Neural cell (in vitro differentiated cells): ENCODE data around the gene BTBD17. TPM values are rescaled to one million over a fixed set of nuclear protein-coding genes. Genes with fewer than 3 reads are reported as not detected.

Experiments used
- H2AFZ ChIP-seq: fragments of 200-600, 300-800 bp; sonication (generic), shearing (Covaris generic); 2 replicates; pipeline ENCODE4 v1.6.0; 2014; ENCODE audit warnings: low read depth, mild to moderate bottlenecking, antibody characterized with exemption, low read length, moderate library complexity
- H3F3A ChIP-seq: fragments of 200-600 bp; shearing (Covaris generic); 2 replicates; pipeline ENCODE4 v1.6.1; 2016; ENCODE audit warnings: mild to moderate bottlenecking, moderate library complexity, mixed read lengths, antibody characterized with exemption, low read length; ENCODE audit not compliant: insufficient read depth, poor library complexity, severe bottlenecking
- H3K27ac ChIP-seq: fragments of 200-600, 300-800 bp; sonication (generic), shearing (Covaris generic); 2 replicates; pipeline ENCODE4 v1.5.1; 2014; ENCODE audit warnings: mild to moderate bottlenecking, low read length, moderate library complexity
- H3K27me3 ChIP-seq: fragments of 300-800, 200-600 bp; sonication (generic), shearing (Covaris generic); 2 replicates; pipeline ENCODE4 v1.6.0; 2014; ENCODE audit warnings: mild to moderate bottlenecking, low read depth, low read length, moderate library complexity; ENCODE audit not compliant: insufficient read depth
- H3K36me3 ChIP-seq: fragments of 300-800, 200-600 bp; sonication (generic), shearing (Covaris generic); 2 replicates; pipeline ENCODE4 v1.5.1; 2014; ENCODE audit warnings: mild to moderate bottlenecking, antibody characterized with exemption, low read length, moderate library complexity; ENCODE audit not compliant: insufficient read depth
- H3K4me2 ChIP-seq: fragments of 300-800, 200-600 bp; sonication (generic), shearing (Covaris generic); 2 replicates; pipeline ENCODE4 v1.6.0; 2014; ENCODE audit warnings: mild to moderate bottlenecking, low read length
- H3K4me3 ChIP-seq: fragments of 300-800, 200-600 bp; sonication (generic), shearing (Covaris generic); 2 replicates; pipeline ENCODE4 v1.5.1; 2014; ENCODE audit warnings: mild to moderate bottlenecking, low read length, moderate library complexity
- H3K79me2 ChIP-seq: fragments of 200-600 bp; shearing (Covaris generic); replicated peaks from 2 replicates; pipeline ENCODE4 v1.6.0; 2014; ENCODE audit warnings: mild to moderate bottlenecking, low read length, moderate library complexity; ENCODE audit not compliant: insufficient read depth
- H3K9ac ChIP-seq: fragments of 300-800, 200-600 bp; sonication (generic), shearing (Covaris generic); 2 replicates; pipeline ENCODE4 v1.6.1; 2016; ENCODE audit warnings: mild to moderate bottlenecking, low read length, mixed read lengths
- H3K9me2 ChIP-seq: fragments of 200-600 bp; shearing (Covaris generic); 2 replicates; pipeline ENCODE4 v1.6.1; 2016; ENCODE audit warnings: mild to moderate bottlenecking, low read length, mixed read lengths; ENCODE audit not compliant: insufficient read depth
- H3K9me3 ChIP-seq: fragments of 200-600, 300-800 bp; sonication (generic), shearing (Covaris generic); 2 replicates; pipeline ENCODE4 v1.6.1; 2016; ENCODE audit warnings: mild to moderate bottlenecking, mixed run types, low read length, moderate library complexity, mixed read lengths
- H4K20me1 ChIP-seq: fragments of 200-600 bp; shearing (Covaris generic); 2 replicates; pipeline ENCODE4 v1.6.1; 2016; ENCODE audit warnings: mild to moderate bottlenecking, mixed run types; ENCODE audit not compliant: insufficient read depth
- EP300 ChIP-seq: fragments of 450-650 bp; conservative IDR thresholded peaks from 2 replicates; pipeline ENCODE4 v1.6.1; 2014; ENCODE audit warnings: antibody characterized with exemption, mild to moderate bottlenecking, moderate library complexity; ENCODE audit not compliant: poor library complexity, severe bottlenecking
- EZH2 ChIP-seq: fragments of 200-600, 300-800 bp; shearing (Covaris generic), sonication (generic); IDR thresholded peaks from 2 replicates; pipeline ENCODE4 v1.6.1; 2014; ENCODE audit warnings: antibody characterized with exemption, low read length, borderline replicate concordance, mild to moderate bottlenecking; ENCODE audit not compliant: insufficient read depth, poor library complexity, severe bottlenecking
- MXI1 ChIP-seq: fragments of 450-650 bp; conservative IDR thresholded peaks from 2 replicates; pipeline ENCODE4 v1.6.1; 2014; ENCODE audit warnings: antibody characterized with exemption, mild to moderate bottlenecking; ENCODE audit not compliant: poor library complexity, severe bottlenecking
- POLR2AphosphoS5 ChIP-seq: IDR thresholded peaks from 2 replicates; pipeline ENCODE4 v1.6.1; 2012
- RAD21 ChIP-seq: fragments of 450-650 bp; conservative IDR thresholded peaks from 2 replicates; pipeline ENCODE4 v1.6.1; 2014; ENCODE audit warnings: antibody characterized with exemption, mild to moderate bottlenecking, moderate library complexity
- REST ChIP-seq: IDR thresholded peaks from 2 replicates; pipeline ENCODE4 v1.6.1; 2012; ENCODE audit warnings: borderline replicate concordance
- SMC3 ChIP-seq: fragments of 450-650 bp; conservative IDR thresholded peaks from 2 replicates; pipeline ENCODE4 v1.6.1; 2014; ENCODE audit warnings: antibody characterized with exemption, mild to moderate bottlenecking, moderate library complexity; ENCODE audit not compliant: poor library complexity
- TAF1 ChIP-seq: IDR thresholded peaks from 2 replicates; pipeline ENCODE4 v1.6.1; 2012; ENCODE audit warnings: low read depth
- polyA plus RNA-seq: library from polyadenylated mRNA; depleted of rRNA; stranded (reverse); fragments of >200 nt; gene quantifications from 2 replicates; pipeline ENCODE4 v1.2.3, GENCODE V29; 2014

BTBD17 gene
- polyA plus RNA-seq, 1 donor from 2014 or later: 5.3 TPM

DNA sequence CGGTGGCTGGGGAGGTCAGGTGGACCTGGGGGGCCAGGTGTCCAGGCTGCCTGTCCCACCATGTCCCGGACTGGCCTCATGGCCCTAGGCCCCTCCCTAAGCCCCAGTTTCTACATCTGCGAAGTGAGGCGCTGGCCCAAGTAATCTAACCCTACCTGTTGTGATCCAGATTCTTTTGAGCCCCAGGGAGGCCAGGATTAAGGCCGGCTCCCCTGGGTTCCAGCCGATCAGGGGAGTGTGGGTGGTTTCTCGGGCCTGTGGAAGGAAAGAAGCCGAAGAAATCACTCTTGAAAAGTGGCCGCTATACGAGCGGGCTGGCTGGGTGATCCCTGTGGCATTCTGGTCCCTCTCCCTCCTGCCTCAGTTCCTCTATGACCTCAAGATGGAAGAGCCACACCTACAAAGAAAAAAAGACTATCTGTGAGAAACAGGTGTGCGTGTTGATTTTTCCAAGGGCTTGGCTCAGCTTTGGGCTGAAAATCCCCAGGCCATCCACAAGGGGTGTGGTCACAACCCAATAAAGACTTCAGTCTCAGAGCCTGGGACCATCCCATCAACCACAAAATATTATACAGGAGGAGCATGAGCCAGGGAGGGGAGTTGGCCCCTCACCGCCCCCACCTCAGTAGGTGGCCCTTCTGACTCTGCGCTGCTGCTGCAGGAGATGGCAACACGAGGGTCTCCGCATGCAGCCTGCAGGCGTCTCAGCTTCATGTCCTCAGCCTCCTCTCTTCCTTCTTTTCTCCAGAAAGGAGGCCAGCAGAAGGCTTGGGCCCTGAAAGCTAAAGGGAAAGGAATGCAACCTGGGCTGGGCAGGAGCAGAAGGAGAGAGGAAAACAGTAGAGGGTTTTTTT is 25.9 kb upstream of the BTBD17 start:
- Histone ChIP-seq H3K9me3 (no peaks in the 10 kb centered on the region), H3K9ac (no peak overlapping the region), H3K27ac (no peak overlapping the region), H3K79me2 (no peaks in the 10 kb centered on the region), H3K4me3 (no peak overlapping the region), H3K9me2 (no peaks in the 10 kb centered on the region), H4K20me1 (no peaks in the 10 kb centered on the region), H2AFZ (no peak overlapping the region), H3F3A (no peaks in the 10 kb centered on the region), H3K4me2 (no peak overlapping the region), H3K27me3 (no peaks in the 10 kb centered on the region), H3K36me3 (no peaks in the 10 kb centered on the region)
- no peak for TF ChIP-seq MXI1
- no peak for TF ChIP-seq REST
- no peak for TF ChIP-seq POLR2AphosphoS5

DNA sequence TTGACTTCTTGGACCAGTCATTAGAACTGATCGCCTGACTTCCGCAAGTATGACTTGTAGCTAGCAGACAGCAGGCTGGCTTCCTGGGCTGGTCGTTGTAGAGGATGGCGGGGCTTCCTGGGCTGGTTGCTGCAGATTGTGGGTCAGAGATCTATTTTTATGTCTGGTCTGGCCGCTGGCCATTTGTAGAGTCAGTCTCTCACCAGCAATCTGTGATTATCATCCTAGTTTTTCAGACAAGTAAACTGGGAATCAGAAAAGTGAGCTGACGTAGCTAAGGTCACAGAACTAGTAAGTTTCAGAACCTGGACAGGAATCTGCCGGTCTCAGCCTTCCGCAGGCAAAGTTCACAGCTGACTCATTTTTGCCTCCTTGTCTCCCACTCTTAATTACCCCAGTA is 24.7 kb upstream of the BTBD17 start:
- Histone ChIP-seq H3K9me3 (no peaks in the 10 kb centered on the region), H3K4me3 (no peak overlapping the region), H3K27me3 (no peaks in the 10 kb centered on the region), H3K4me2 (no peak overlapping the region), H3K9ac (no peak overlapping the region), H3K79me2 (no peaks in the 10 kb centered on the region), H4K20me1 (no peaks in the 10 kb centered on the region), H3K27ac (no peak overlapping the region), H3K36me3 (no peaks in the 10 kb centered on the region), H3F3A (no peaks in the 10 kb centered on the region), H3K9me2 (no peaks in the 10 kb centered on the region), H2AFZ (no peak overlapping the region)
- TF ChIP-seq EZH2 (no peak), SMC3 (no peak), EP300 (no peak), MXI1 (no peak), POLR2AphosphoS5 (no peak), RAD21 (no peak)

GRCh38 chr17:74385201-74385600 is 23.5 kb upstream of the BTBD17 start:
- TF ChIP-seq EZH2 (no peak), TAF1 (no peak), POLR2AphosphoS5 (no peak), MXI1 (no peak), SMC3 (no peak), RAD21 (no peak), EP300 (no peak), REST (no peak)
- Histone ChIP-seq H3K4me3 (no peak overlapping the region), H3K4me2 (no peak overlapping the region), H3K27ac (no peak overlapping the region), H3K36me3 (no peaks in the 10 kb centered on the region), H3K27me3 (no peaks in the 10 kb centered on the region), H3F3A (no peaks in the 10 kb centered on the region), H4K20me1 (no peaks in the 10 kb centered on the region), H3K9ac (no peak overlapping the region), H2AFZ (no peak overlapping the region), H3K9me2 (no peaks in the 10 kb centered on the region), H3K79me2 (no peaks in the 10 kb centered on the region), H3K9me3 (no peaks in the 10 kb centered on the region)
